ENCODE results near the gene KCNJ4.

GRCh38 chr22:38418589-38418988, 36.4 kb downstream of the KCNJ4 start:
- TF ChIP-seq CTCF (IDR thresholded peaks at IDR 0.05; ENCODE audit: borderline replicate concordance, extremely low read depth, low read length, poor library complexity, severe bottlenecking) (no peak), EZH2 (IDR thresholded peaks at IDR 0.05; ENCODE audit: borderline replicate concordance, low read depth, low read length, severe bottlenecking) (no peak)
